HepG2 (cell line): ENCODE measurements around the gene TAGLN. TPM values are rescaled to one million over a fixed set of nuclear protein-coding genes. Genes with fewer than 3 reads are reported as not detected.

ENCODE experiments used
- ATAD3A ChIP-seq: sonication (generic); formaldehyde crosslinking; IDR thresholded peaks from 2 replicates; pipeline ENCODE4 v1.4.0; 2020; ENCODE audit warnings: missing genetic modification reagents
- DPF2 ChIP-seq: sonication (generic); formaldehyde crosslinking; IDR thresholded peaks from 2 replicates; pipeline ENCODE4 v1.4.0; 2020; ENCODE audit warnings: mild to moderate bottlenecking, low read depth, missing genetic modification reagents, borderline replicate concordance
- KLF11 ChIP-seq: IDR thresholded peaks from 2 replicates; pipeline ENCODE4 v1.6.1; 2016; ENCODE audit warnings: missing compliant biosample characterization
- MTF2 ChIP-seq: sonication (generic); formaldehyde crosslinking; IDR thresholded peaks from 2 replicates; pipeline ENCODE4 v1.5.0; 2020; ENCODE audit warnings: missing genetic modification reagents, borderline replicate concordance
- NFKB2 ChIP-seq: sonication (generic); formaldehyde crosslinking; IDR thresholded peaks from 2 replicates; pipeline ENCODE4 v1.4.0; 2020; ENCODE audit warnings: missing genetic modification reagents, borderline replicate concordance
- PBX2 ChIP-seq: IDR thresholded peaks from 2 replicates; pipeline ENCODE4 v1.6.1; 2016; ENCODE audit warnings: control low read depth
- POLR2AphosphoS2 ChIP-seq: IDR thresholded peaks from 2 replicates; pipeline ENCODE4 v1.6.1; 2011; ENCODE audit warnings: low read depth, low read length, improper control_type of control experiment
- REL ChIP-seq: sonication (generic); formaldehyde crosslinking; conservative IDR thresholded peaks from 2 replicates; pipeline ENCODE4 v1.8.0; 2022; ENCODE audit warnings: mild to moderate bottlenecking, missing genetic modification reagents, moderate library complexity
- SIX1 ChIP-seq: sonication (generic); formaldehyde crosslinking; IDR thresholded peaks from 2 replicates; pipeline ENCODE4 v1.4.0; 2020; ENCODE audit warnings: missing genetic modification reagents, borderline replicate concordance
- SMAD9 ChIP-seq: sonication (generic); formaldehyde crosslinking; IDR thresholded peaks from 2 replicates; pipeline ENCODE4 v1.5.1; 2020; ENCODE audit warnings: mild to moderate bottlenecking, missing genetic modification reagents
- SP1 ChIP-seq, 2 experiments: fragments of 450-650 bp in 1 of 2; sonication (generic) in 1 of 2; formaldehyde crosslinking in 1 of 2; IDR thresholded peaks; 2 replicates each; pipeline versions ENCODE4 v1.4.0 to v1.6.1; 2016 to 2020; ENCODE audit warnings: missing genetic modification reagents in 1 of 2
- TEAD2 ChIP-seq: sonication (generic); formaldehyde crosslinking; IDR thresholded peaks from 2 replicates; pipeline ENCODE4 v1.9.0; 2021; ENCODE audit warnings: missing genetic modification reagents
- TRIM24 ChIP-seq: sonication (generic); formaldehyde crosslinking; IDR thresholded peaks from 2 replicates; pipeline ENCODE4 v1.8.0; 2022; ENCODE audit warnings: mild to moderate bottlenecking, missing genetic modification reagents
- ZBTB49 ChIP-seq: sonication (generic); formaldehyde crosslinking; IDR thresholded peaks from 2 replicates; pipeline ENCODE4 v1.4.0; 2020; ENCODE audit warnings: missing genetic modification reagents, borderline replicate concordance
- ZC3H13 ChIP-seq: sonication (generic); formaldehyde crosslinking; IDR thresholded peaks from 2 replicates; pipeline ENCODE4 v1.8.1; 2023; ENCODE audit warnings: mild to moderate bottlenecking, missing genetic modification reagents, moderate library complexity
- ZFP62 ChIP-seq: sonication (generic); formaldehyde crosslinking; IDR thresholded peaks from 2 replicates; pipeline ENCODE4 v1.4.0; 2020; ENCODE audit warnings: missing genetic modification reagents
- ZIK1 ChIP-seq: sonication (generic); formaldehyde crosslinking; IDR thresholded peaks from 2 replicates; pipeline ENCODE4 v1.5.0; 2020; ENCODE audit warnings: mild to moderate bottlenecking, low read depth, missing genetic modification reagents, borderline replicate concordance
- ZNF138 ChIP-seq: sonication (generic); formaldehyde crosslinking; IDR thresholded peaks from 2 replicates; pipeline ENCODE4 v1.5.0; 2020; ENCODE audit warnings: mild to moderate bottlenecking, low read depth, missing genetic modification reagents
- ZNF430 ChIP-seq: sonication (generic); formaldehyde crosslinking; IDR thresholded peaks from 2 replicates; pipeline ENCODE4 v1.9.0; 2021; ENCODE audit warnings: mild to moderate bottlenecking, missing genetic modification reagents
- ZNF460 ChIP-seq: sonication (generic); formaldehyde crosslinking; IDR thresholded peaks from 2 replicates; pipeline ENCODE4 v1.5.1; 2020; ENCODE audit warnings: missing genetic modification reagents, mild to moderate bottlenecking, borderline replicate concordance
- ZNF781 ChIP-seq: sonication (generic); formaldehyde crosslinking; IDR thresholded peaks from 2 replicates; pipeline ENCODE4 v1.5.1; 2020; ENCODE audit warnings: borderline replicate concordance, mild to moderate bottlenecking, missing genetic modification reagents; ENCODE audit errors: not compliant biosample characterization
- ZNF788 ChIP-seq: sonication (generic); formaldehyde crosslinking; IDR thresholded peaks from 2 replicates; pipeline ENCODE4 v1.5.0; 2020; ENCODE audit warnings: mild to moderate bottlenecking, missing genetic modification reagents, borderline replicate concordance
- ZSCAN30 ChIP-seq: sonication (generic); formaldehyde crosslinking; IDR thresholded peaks from 2 replicates; pipeline ENCODE4 v1.5.0; 2020; ENCODE audit warnings: mild to moderate bottlenecking, missing genetic modification reagents
- polyA plus RNA-seq, 8 experiments: library from polyadenylated mRNA; depleted of rRNA in 3 of 8; stranded (reverse) in 7 of 8; unstranded in 1 of 8; fragments of >200 nt; fragmentation: Illumina TruSeq in 4 of 8; extraction: Trizol in 4 of 8; gene quantifications; 2 replicates each; pipeline versions ENCODE4 v1.2.1 to v1.2.3, GENCODE V29; 2011 to 2016; ENCODE audit warnings: low read depth in 4 of 8, missing spikeins in 1 of 8, mixed read lengths in 1 of 8; ENCODE audit not compliant: insufficient read depth in 1 of 8
- total RNA-seq, 5 experiments: library from RNA; depleted of rRNA; stranded (reverse); fragments of >200 nt; fragmentation: Illumina TruSeq; extraction: Trizol; gene quantifications; 2 replicates each; pipeline ENCODE4 v1.2.3, GENCODE V29; 2016; ENCODE audit warnings: low read depth in 1 of 5
- TF ChIP-seq, protein P1 (sequence below): sonication (generic); formaldehyde crosslinking; IDR thresholded peaks from 2 replicates; pipeline ENCODE4 v1.8.1; 2023; ENCODE audit warnings: missing genetic modification reagents, inconsistent platforms, borderline replicate concordance
- TF ChIP-seq, protein P2 (sequence below): sonication (generic); formaldehyde crosslinking; IDR thresholded peaks from 2 replicates; pipeline ENCODE4 v1.8.0; 2022; ENCODE audit warnings: missing genetic modification reagents, low read depth, mild to moderate bottlenecking, borderline replicate concordance

Gene TAGLN
- total and polyA plus RNA-seq, 2 of the 13 experiments (the other 11 are each of a cell fraction or from before 2014, with no cell fraction given), result 12.6 to 75.4 TPM

GRCh38 chr11:117178210-117179034 is 20.7 kb upstream of the TAGLN start, which contains the start of gene SIDT2 (continued):
- no peak for TF ChIP-seq DPF2 (CRISPR knock-in tag)
- no peak for TF ChIP-seq REL
- TF ChIP-seq PBX2, result no peak
- no peak for TF ChIP-seq POLR2AphosphoS2
- no peak for TF ChIP-seq ZIK1
- TF ChIP-seq ZC3H13, result no peak
- TF ChIP-seq ATAD3A (CRISPR knock-in tag), result no peak
- 0 out of 2 replicates have a peak, but pooled peaks have one; percentile 46 for TF ChIP-seq NFKB2 (CRISPR knock-in tag)
- TF ChIP-seq KLF11 (CRISPR knock-in tag), result no peak
- TF ChIP-seq ZNF460 (CRISPR knock-in tag), result no peak
- TF ChIP-seq TRIM24 (CRISPR knock-in tag), result no peak
- peak; percentile 70; the same call in 1 of the 2 replicates for TF ChIP-seq ZNF788
- no peak for TF ChIP-seq ZFP62 (CRISPR knock-in tag)
- no peak for TF ChIP-seq TEAD2 (CRISPR knock-in tag)
- TF ChIP-seq ZNF430, result no peak
- TF ChIP-seq ZBTB49 (CRISPR knock-in tag), result no peak
- TF ChIP-seq MTF2 (CRISPR knock-in tag), result no peak
- TF ChIP-seq, protein P1, sequence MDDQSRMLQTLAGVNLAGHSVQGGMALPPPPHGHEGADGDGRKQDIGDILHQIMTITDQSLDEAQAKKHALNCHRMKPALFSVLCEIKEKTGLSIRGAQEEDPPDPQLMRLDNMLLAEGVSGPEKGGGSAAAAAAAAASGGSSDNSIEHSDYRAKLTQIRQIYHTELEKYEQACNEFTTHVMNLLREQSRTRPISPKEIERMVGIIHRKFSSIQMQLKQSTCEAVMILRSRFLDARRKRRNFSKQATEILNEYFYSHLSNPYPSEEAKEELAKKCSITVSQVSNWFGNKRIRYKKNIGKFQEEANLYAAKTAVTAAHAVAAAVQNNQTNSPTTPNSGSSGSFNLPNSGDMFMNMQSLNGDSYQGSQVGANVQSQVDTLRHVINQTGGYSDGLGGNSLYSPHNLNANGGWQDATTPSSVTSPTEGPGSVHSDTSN (CRISPR knock-in tag), result no peak
- peak; percentile 26 for TF ChIP-seq ZNF781 (CRISPR knock-in tag)
- no peak for TF ChIP-seq SP1 (IDR thresholded peaks at IDR 0.05)
- 0 out of 2 replicates have a peak, but pooled peaks have one; percentile 16 for TF ChIP-seq SP1 (CRISPR knock-in tag; IDR thresholded peaks at IDR 0.05)
- TF ChIP-seq, protein P2, sequence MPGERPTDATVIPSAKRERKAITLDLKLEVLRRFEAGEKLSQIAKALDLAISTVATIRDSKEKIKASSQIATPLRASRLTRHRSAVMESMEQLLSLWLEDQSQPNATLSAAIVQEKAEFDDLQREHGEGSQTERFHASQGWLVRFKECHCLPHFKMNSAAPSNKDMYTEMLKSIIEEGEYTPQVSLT (CRISPR knock-in tag), result no peak
- TF ChIP-seq SIX1 (CRISPR knock-in tag), result peak; percentile 46; the same call in 1 of the 2 replicates
- no peak for TF ChIP-seq ZSCAN30 (CRISPR knock-in tag)
- TF ChIP-seq SMAD9, result no peak
- TF ChIP-seq ZNF138 (CRISPR knock-in tag), result no peak
